Liver (tissue), 3 donors: ENCODE data around the gene TENT4A.

Experiments
- GABPA ChIP-seq, 2 donors: IDR thresholded peaks in 1 of 2; conservative IDR thresholded peaks in 1 of 2; 2 replicates each; pipeline ENCODE4 v1.6.1; 2016; ENCODE audit warnings: antibody characterized with exemption in 2 of 2, mild to moderate bottlenecking in 1 of 2, moderate library complexity in 1 of 2
- JUND ChIP-seq, 2 donors: IDR thresholded peaks; 2 replicates each; pipeline ENCODE4 v1.6.1; 2016; ENCODE audit warnings: antibody characterized with exemption in 2 of 2
- MAX ChIP-seq: IDR thresholded peaks from 2 replicates; pipeline ENCODE4 v1.6.1; 2016; ENCODE audit warnings: antibody characterized with exemption
- RXRA ChIP-seq, 2 donors: IDR thresholded peaks; 2 replicates each; pipeline ENCODE4 v1.6.1; 2017 to 2018; ENCODE audit warnings: antibody characterized with exemption in 2 of 2, mild to moderate bottlenecking in 1 of 2
- TF ChIP-seq, protein P1 (sequence below): fragments of 150-350 bp; IDR thresholded peaks from 2 replicates; pipeline ENCODE4 v1.5.1; 2017; ENCODE audit warnings: improper control_type of control experiment, low read depth, low read length; ENCODE audit not compliant: missing input control
- TF ChIP-seq, protein P2 (sequence below): IDR thresholded peaks from 2 replicates; pipeline ENCODE4 v1.6.1; 2016; ENCODE audit warnings: antibody characterized with exemption
- donor health status: healthy.
- donor health status: healthy.

DNA sequence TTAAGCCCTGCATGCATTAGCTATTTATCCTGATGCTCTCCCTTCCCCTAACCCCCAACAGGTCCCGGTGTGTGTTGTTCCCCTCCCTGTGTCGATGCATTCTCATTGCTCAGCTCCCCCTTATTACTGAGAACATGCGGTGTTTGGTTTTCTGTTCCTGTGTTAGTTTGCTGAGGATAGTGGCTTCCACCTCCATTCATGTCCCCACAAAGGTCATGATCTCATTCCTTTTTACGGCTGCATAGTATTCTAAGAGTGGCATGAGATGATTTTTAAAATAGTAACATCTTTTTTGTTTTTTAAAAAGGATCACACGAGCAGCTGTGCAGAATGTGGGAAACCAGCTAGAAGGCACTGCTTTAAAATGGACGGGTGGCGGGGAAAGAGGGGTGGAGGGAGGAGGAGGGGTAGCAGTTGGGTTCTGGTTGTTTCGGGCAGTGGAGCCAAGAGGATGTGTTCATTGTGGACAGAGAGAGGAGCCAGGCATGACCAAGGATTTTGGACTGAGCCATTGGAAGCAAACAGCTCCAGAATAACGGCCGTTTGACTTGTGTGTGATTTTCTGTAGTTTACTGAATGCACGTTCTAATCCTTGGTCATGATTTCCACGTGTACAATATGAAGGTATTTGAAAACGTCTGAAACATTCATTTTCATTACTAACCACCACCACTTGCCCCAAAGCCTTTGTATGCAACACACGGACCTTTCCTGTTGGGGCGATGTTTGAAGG lies 1.7 kb upstream of the TENT4A start:
- TF ChIP-seq, protein P1, sequence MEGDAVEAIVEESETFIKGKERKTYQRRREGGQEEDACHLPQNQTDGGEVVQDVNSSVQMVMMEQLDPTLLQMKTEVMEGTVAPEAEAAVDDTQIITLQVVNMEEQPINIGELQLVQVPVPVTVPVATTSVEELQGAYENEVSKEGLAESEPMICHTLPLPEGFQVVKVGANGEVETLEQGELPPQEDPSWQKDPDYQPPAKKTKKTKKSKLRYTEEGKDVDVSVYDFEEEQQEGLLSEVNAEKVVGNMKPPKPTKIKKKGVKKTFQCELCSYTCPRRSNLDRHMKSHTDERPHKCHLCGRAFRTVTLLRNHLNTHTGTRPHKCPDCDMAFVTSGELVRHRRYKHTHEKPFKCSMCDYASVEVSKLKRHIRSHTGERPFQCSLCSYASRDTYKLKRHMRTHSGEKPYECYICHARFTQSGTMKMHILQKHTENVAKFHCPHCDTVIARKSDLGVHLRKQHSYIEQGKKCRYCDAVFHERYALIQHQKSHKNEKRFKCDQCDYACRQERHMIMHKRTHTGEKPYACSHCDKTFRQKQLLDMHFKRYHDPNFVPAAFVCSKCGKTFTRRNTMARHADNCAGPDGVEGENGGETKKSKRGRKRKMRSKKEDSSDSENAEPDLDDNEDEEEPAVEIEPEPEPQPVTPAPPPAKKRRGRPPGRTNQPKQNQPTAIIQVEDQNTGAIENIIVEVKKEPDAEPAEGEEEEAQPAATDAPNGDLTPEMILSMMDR = no peak
- TF ChIP-seq JUND (IDR thresholded peaks at IDR 0.05) = no peak
- no peak for TF ChIP-seq RXRA (IDR thresholded peaks at IDR 0.05)
- no peak for TF ChIP-seq MAX
- TF ChIP-seq, protein P2, sequence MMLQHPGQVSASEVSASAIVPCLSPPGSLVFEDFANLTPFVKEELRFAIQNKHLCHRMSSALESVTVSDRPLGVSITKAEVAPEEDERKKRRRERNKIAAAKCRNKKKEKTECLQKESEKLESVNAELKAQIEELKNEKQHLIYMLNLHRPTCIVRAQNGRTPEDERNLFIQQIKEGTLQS = no peak
- TF ChIP-seq GABPA (IDR thresholded peaks at IDR 0.05 in 1 of 2, conservative IDR thresholded peaks at IDR 0.05 in 1 of 2) = no peak
